ENCODE measurements around the gene ZFYVE28.
A peak's percentile ranks its signal among the peaks of the same experiment; 100 is the strongest.

ZFYVE28 gene

DNA sequence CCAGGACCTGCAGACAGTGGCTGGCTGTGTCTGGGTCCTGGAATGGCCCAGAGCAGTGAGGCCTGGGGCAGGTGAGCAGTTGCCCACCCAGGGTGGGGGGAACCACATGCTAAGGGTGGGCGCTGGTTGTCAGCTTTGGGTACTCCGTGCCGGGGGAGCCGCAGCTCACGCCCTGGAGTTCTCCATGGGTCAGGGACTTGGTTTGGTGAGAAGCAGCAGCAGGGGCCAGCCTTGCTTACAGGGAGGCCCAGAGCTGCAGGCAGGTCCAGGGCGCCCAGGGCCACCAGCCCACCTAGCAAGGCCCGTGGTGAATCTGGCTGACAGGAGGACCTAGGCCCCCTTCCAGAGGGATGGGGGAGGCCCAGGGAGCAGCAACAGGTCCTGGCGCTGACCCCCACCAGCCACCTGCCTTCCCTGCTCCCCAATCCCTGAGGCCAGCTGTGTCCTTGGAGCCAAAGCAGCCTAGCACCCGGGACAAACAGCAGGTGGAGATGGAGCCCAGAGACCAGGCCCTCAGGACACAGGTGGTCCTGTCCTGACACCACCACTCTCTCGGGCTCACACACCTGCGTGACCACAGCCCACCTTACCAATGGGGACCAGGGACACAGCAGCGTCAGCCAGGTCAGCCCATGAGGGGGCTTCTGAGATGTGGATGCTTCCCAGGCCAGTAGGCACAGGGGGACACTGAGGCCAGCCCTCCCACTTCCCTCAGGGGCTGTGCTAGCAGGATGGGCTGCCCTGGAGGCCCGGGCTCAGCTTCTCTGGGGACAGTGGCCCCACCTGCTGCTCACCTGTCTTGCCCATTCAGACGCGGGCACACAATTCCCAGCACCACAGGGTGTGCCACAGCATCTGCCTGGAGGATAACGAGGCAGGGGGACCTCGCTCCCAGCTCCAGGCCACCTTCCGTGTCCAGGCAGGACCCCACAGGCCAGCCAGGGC lies 160.1 kb downstream of the ZFYVE28 start:
- peak; percentile 1 for DNase-seq

DNA sequence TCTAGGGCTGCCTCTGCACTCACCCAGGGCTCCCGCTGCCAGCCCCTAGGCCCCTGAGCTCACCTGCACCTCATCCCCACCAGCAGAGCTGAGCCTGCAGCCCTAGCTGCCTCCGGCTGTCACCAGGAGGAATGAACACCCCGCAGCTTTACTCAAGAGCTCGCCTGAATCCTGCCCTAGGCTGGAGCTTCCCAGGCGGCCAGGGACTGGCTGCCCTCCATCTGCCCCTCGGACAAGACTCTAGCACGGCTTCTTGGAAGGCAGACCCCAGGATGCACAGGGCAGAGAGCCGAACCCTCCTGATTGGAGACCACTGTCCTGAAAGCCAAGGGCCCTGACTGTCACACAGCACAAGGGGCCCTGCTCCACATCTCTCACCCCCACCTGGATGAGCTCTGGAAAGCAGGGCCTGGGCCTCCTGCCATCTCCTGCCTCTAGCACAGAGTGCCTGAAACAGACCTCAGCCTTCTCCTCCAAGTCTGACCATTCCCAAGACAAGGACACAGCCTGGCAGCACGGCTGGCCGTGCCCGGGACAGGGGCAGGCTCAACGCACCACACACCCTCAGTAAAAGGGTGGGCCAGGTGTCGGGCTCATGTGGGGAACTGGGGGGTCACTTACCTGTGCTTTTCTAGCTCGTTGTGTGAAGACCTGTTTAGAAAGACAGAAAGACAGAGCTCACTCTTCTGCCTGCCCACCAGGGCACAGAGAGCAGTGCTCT lies 160.9 kb downstream of the ZFYVE28 start:
- DNase-seq: no peak

DNA sequence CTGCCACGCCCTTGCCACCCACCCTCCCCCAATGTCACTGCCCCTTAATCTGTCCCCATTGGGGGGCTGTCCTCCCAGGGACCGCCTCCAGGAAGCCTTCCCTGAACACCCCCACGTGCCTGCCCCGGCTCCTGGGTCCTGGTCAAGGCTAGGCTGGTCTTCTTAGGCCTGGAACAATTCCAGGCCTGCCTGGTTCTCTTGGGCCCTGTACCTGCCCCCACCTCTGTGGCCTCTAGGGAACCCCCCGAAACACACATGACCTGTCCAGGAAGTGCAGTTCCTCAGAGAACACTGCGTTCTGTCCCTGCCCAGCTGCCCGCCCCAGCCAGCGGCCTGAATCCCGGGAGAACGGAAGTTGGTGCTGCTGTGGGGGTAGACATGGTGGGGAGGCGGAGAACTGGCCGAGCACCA lies 161.7 kb downstream of the ZFYVE28 start:
- DNase-seq: peak; percentile 1

DNA sequence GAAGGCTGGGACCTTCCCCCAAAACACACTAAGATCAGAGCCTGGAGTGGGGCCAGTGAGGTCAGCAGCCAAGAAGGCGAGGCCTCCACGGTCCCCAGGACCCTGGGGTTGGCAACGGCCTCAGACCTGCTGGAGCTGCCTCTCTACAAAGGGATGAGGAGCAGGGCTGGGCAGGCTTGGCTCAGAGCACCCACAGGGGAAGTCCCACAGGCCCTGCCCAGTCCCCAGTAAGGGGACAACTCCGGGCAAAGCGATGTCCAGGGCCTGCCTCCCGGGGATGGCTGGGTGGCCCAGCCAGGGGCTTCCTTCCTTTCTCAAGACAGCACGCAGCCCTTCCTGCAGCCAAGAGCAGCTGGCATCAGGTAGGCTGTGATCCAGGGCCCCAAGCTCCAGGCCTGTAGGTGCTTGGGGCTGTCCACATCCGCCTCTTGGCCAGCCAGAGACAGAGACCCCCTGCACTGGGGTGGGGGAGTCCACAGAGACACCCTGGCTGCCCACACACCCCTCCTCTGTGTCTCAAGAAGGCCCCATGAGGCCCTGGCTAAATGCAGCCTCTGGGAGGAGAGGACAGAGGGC lies 162.2 kb downstream of the ZFYVE28 start:
- DNase-seq: peak; percentile 1

DNA sequence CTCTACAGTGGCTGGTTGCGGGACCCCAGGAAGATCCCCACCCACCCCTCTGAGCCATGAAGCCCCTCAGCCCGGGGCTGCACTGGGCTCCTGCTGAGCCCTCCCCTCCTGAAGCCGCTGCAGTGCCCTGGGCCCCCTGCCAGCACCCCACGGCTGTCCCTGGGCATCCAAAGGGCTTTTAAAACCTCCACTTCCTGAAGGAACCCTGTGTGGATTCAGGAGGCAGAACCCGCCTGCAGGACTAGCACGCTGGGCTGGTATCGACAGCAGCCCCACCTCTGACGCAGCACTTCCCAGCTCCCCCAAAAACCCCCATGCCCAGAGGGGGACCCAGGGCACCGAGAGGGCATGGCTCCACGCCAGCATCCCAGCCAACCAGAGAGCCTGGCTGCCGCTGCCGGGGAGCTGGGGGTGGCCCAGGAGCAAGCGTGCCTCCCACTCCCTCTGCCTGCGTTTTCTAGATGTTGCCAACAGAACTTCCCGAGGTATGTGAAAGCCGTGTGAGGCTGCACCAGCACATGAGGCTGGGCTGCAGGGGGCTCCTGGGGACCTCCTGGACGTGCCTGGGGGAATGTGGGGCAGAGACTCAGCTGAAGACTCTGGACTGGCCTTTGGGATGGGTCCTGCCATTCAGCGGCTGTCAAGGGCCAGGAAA lies 162.8 kb downstream of the ZFYVE28 start:
- DNase-seq: no peak

DNA sequence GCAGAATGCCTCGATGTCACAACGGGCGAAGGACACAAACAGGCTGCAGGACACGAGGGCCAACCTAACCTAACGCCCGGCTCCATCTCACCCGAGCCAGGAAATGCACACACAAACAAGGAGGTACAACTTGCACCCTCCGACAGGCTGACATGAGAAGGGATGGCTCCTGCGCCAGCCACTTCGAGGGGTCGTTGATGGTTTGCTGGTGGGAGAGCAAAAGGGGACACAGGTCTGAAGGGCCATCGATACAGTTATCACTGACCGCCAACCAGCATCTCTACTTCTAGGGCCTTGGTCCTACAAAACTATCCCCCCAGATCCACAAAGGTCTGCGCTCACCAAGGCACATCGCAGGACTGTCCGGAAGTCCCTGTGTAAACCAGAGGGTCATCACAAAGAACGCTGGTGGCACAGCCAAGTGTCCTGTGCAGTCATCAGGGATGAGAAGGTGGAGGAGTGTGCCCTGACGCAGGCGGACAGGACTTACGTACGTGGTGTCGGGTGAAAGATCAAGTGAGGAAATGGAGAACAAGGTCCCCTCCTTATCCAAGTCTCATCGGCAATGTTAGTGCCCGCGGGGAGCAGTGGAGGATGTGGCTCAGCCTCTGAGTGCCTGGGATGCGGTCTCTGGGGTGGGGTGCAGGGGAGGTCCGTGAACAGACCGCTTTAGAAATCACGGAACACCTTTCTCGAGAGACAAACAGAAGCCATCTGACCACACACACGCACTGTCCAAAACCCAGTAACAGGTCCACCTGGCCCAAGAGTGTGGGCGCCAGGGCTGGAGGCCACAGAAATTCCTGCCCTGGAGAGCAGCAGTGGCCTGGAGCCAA lies 163.6 kb downstream of the ZFYVE28 start:
- peak; percentile 1 for DNase-seq

DNA sequence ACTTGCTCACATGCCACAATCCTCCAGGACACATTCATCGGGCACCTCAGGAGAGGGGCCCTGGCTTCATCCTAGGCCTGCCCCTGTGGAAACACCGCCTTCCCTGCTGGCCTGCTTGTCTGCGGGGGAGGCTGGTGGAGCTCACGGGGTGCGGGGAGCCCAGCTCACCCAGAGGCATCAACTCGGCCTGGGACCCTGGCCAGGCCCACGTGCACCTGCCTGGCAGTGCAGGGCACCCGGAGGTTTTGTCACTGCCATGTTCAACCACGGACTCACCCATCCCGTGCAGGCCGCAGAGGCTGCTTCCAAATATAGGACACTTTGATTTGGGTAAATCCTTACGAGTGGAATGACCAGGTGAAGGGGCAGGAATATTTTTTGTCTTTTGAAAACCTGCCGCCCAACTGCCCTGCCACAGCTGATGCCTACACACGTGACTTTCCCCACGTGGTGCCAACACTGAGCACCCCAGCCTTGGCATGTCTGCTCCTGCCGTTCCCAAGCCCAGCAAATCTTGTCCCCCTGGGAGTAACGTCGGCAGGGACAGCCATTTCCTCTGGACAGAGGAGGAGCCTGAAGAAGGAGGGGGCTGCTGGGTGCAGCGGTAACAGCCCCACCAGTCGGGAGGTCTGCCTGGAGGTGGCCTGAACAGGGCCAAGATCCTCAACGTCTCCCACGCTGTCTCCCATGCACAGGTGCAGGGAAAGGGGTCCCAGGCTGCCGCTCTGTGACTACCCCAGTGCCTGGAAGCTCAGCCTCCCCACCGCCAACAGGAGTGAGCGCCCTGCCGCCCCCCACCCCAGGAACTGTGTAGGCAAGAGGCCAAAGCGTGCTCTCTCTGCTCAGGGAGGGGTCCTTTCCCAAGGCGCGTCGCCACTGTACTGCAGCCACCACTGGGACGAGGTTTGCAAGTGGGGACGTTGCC lies 165.0 kb downstream of the ZFYVE28 start:
- DNase-seq: no peak

DNA sequence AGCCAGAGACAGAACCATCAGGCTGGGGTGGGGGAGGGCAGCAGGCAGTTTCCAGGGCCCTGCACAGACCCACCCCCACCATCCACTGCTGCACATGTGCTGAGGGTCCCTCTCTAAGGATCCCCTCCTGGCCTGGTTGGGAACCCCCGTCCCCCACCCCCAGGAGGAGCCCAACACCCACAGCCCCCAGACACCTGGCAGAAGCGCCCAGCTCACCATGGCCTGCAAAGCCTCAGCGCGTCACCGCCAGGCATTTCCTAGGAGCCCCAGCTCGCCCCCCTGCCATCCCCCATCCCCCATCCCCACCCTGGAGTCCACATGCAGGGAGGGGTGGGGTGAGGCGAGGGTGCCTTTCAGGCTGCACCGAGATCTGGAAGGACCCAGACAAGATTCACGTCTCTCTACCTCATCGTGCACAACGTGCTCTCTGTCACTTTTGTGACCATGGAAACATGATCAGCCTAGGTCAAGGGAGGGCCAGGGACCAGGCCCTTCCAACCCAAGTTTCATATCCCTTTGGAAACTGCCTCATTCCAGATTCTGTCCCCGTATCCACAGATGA lies 165.8 kb downstream of the ZFYVE28 start:
- DNase-seq: no peak

DNA sequence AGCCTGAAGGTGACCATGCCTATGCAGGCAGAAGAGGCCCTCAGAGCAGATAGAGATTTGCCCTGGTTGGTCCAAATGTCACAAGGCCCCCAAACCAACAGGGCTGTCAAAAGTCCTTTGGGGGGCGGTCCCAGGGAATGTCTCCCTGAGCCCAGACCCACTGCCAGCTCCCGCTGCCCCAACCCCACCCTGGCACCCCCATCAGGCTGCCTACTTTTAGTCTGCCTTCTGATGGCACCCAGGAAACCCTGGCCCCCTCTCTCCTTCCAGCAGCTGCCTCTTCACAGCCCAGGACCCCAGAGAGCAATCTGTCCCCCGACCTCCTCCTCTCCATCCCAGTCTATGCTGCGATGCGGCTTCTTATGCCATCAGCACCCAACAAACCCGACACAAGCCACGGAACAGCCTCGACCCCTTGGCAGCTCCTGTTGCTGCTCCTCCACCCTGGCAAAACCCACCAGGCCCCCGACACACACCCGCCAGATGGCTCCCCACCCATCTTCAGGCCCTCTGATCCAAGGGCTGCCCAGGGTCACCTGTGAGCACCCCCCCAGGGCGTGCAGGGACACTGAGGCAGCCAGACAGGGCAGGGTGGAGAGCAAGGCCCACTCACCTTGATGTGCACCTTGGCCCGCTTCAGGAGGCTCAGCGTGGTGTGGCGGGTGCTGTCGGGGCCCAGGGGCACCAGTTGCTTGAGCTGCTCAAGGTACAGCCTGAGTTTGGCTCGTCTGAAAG lies 166.5 kb downstream of the ZFYVE28 start:
- DNase-seq: no peak

DNA sequence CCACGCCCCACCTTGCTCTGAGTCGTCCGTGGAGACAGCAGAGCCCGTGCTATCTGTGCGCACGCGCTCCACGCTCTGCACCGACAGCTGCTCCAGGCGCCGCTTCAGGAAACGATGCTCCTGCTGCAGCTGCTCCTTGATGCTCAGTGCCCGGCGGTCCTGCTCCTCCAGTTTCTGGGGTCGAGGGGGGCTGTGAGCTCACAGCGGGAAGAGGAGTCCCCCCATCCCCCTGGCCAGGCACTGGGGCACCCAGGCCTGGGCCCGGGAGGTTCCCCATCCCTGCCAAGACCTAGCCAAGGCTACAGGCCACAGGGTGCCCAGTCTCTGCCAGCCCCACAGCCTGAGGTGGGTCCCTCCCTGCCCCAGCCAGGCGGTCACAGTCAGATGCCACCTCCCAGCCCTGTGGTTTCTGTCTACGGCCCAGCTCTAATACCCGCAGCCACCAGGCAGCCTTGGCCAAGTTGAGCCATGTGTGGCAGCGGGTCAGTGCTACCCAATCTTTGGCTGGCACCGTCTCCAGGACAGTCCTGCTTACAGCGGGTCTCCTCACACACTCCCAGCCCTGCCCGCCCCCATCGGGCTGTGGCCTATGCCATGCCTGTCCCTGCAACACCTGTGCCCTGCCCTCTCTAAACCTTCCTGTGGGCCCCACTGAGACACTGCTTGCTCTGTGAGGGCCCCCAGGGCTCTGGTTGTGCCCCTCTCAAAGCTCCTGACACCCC lies 167.2 kb downstream of the ZFYVE28 start:
- peak; percentile 1 for DNase-seq

DNA sequence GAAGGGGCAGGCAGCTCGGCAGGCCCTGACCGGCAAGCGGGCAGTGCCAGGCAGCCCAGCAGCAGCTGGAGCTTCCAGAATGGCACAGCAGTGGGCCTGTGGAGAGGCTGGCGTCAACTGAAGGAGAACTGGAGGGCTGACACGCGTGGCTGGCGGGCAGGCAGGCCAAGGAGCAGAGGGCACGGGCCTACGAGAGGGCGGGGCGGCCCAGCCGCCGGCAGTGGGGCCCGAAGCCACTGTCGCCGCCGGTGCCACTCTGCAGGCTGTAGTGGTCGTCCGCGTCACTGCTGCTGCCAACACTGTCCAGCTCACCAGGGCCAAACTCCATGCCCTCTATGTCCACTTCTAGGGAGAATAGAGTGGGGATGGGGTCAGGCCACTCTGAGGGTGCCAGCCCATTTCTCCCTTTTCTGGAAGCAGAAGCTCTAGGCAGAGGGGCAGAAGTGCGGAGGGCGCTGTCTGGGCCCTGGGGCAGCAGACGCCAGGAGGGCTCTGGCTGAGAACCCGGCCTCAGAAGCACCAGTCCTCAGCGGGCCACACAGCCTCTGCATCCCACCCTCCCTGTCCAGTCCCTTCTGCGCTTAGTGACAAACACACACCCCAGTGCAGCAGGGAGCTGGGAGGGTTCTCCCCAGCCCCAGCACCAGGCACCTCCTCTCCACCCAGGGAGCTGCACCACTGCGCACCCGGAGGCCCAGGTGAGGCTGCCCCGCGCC lies 167.9 kb downstream of the ZFYVE28 start:
- no peak for DNase-seq

DNA sequence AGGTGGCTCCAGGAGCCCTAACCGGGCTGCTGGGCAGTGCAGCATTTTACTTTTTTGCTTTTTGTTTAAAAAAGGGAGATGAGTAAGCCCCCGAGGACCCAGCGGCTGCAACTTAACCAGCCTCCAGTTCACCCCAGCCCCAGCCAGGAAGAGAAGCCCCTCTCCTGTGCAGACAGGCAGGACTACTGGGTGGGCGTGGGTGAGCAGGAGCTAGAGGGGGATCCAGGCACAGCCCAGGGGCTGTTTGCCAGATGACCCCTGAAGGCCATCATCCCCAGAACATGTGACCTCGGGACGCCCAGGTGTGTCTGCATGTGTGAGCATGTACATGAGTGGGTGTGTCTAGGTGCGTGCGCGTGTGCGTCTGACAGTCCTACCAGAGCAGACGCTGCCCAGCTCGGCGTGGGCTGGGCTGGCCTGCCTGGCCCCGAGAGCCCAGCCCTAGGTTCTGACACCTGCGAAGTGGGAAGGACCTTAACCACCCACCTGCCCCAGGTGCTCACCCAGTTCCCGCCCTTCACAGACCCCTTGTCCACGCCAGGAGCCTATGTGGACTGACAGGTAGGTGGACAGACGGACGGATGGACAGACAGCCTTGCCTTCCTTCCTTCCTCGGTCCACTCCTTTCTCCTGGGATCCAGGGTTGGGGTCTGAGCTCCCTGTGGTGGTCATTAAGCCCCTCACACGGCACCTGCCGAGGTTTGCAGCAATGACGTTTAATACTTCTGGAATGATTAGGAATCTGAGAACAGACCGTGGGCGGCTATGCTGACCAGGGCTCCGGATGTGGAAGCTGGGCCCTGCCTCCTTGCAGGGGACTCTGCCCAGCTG lies 168.7 kb downstream of the ZFYVE28 start:
- peak; percentile 1 for DNase-seq

DNA sequence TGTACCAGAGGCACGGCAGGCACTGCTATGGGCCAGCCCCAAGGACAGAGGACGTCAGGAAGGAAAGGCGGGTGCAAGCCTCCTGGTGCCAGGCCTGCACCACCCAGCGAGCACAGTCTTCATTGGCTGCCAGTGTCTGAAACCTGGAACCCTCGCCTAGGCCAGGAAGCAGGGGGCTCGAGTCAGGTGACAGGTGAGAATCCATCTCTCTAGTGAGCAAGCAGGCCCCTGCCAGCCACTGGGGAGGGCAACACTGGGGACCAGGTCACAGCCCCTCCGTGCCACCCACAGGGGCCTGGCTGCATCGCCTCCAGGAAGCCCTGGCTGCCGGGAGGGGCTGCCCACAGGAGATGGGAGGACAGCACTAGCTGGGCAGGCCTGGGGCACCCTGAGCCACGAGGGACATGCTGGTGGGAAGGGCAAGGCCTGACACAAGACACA lies 169.6 kb downstream of the ZFYVE28 start:
- DNase-seq: peak; percentile 1

DNA sequence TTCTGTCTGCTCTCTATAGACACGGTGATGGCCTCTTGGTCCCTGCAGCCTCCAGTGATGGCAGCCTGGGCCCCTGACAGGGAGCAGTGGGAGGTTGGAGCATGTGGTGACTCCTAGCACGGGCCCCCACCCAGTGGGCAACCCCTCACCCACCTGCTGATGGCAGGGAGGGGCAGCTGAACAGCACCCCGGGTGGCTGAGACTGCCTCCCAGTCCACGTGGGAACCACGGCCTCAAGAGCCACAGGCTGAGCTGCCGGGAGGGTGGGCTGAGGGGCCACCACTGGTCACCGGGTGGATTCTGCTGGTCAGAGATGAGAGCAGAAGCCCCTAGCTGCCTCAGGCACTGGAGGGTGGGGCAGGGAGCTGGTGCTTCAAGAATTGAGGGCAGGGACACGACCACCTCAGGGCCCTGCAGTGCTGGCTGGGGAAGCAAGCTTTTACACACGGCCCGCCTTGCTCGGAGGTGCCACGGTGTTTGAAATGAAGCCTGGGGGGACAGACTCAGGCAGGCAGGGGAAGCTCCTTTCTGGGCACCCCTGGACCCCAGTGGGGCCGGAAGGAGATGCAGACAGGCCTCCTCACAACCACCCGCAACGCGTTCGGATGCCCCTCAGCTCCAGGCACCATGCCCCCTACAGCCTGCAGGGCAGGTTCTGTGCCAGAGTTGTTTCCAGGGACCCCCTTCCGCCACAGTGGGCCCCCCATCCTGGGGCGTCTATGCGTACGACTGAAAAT lies 170.2 kb downstream of the ZFYVE28 start:
- DNase-seq: no peak

DNA sequence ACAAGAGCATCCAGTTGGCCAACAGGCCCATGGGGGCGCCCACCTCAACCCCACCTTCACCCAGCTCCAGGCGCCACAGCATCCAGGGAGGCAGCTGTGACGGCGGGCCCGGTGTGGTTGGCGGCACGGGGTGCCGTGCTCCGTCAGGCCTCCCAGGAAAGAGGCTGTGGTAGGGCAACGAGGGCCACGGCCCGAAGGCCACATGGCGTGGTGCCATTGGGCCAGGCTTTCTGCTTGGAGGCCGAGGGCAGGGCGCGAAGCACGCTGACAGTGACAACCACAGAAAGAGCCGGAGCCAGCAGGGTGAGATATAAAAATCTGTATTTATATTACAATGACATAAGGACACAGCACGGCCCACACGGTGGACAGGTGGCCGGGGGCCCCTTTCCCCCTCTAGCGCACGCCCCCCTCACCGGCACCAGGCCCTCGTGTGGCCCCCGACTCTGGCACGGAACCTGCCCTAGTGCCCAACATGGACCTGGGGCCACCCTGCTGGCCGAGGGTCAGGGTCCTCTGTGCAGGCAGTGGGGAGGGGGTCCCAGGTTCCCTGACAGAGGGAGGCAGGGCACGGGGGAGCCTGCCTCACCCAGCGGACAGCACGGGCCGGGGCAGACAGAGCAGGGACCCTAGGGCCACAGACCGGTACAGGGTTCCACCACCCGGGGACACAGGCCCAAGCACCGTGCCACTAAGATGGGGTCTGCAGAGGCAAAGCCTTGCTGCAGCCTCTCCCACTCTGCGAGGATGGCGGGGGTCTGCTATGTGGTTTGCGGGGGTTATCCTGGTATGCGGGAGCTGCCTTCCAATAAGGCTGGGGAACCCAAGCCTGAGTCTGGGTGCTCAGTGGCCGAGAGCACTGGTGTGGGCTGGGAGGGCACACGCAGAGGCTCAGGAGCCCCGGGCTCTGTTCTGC lies 171.1 kb downstream of the ZFYVE28 start:
- no peak for DNase-seq

Data from effector CD4-positive, alpha-beta T cell (primary cell).